HEK293 (cell line): ENCODE measurements around the gene IGSF11.

Experiments
- GLIS1 ChIP-seq: fragments of 450-650 bp; formaldehyde crosslinking; IDR thresholded peaks from 2 replicates; pipeline ENCODE4 v1.5.1; 2016; ENCODE audit warnings: missing biosample characterization, missing genetic modification characterization
- KLF1 ChIP-seq: fragments of 450-650 bp; formaldehyde crosslinking; IDR thresholded peaks from 2 replicates; pipeline ENCODE4 v1.5.1; 2016; ENCODE audit warnings: missing biosample characterization, missing genetic modification characterization
- ZFP3 ChIP-seq: fragments of 450-650 bp; formaldehyde crosslinking; IDR thresholded peaks from 2 replicates; pipeline ENCODE4 v1.5.1; 2016; ENCODE audit warnings: low read depth, missing biosample characterization, missing genetic modification characterization
- ZNF138 ChIP-seq: fragments of 450-650 bp; formaldehyde crosslinking; IDR thresholded peaks from 2 replicates; pipeline ENCODE4 v1.5.1; 2016; ENCODE audit warnings: missing biosample characterization, missing genetic modification characterization, borderline replicate concordance
- ZNF184 ChIP-seq: fragments of 450-650 bp; IDR thresholded peaks from 2 replicates; pipeline ENCODE4 v1.5.1; 2018; ENCODE audit warnings: missing biosample characterization, mild to moderate bottlenecking, missing genetic modification characterization
- ZNF37A ChIP-seq: fragments of 450-650 bp; IDR thresholded peaks from 2 replicates; pipeline ENCODE4 v1.5.1; 2018; ENCODE audit warnings: missing biosample characterization, missing genetic modification characterization
- ZNF621 ChIP-seq: fragments of 450-650 bp; formaldehyde crosslinking; IDR thresholded peaks from 2 replicates; pipeline ENCODE4 v1.5.1; 2017; ENCODE audit warnings: missing biosample characterization, missing genetic modification characterization
- TF ChIP-seq, protein P1 (sequence below): fragments of 450-650 bp; formaldehyde crosslinking; IDR thresholded peaks from 2 replicates; pipeline ENCODE4 v1.5.1; 2016; ENCODE audit warnings: missing biosample characterization, missing genetic modification characterization
- TF ChIP-seq, protein P2 (sequence below): fragments of 450-650 bp; formaldehyde crosslinking; IDR thresholded peaks from 2 replicates; pipeline ENCODE4 v1.5.1; 2016; ENCODE audit warnings: missing biosample characterization, missing genetic modification characterization

DNA sequence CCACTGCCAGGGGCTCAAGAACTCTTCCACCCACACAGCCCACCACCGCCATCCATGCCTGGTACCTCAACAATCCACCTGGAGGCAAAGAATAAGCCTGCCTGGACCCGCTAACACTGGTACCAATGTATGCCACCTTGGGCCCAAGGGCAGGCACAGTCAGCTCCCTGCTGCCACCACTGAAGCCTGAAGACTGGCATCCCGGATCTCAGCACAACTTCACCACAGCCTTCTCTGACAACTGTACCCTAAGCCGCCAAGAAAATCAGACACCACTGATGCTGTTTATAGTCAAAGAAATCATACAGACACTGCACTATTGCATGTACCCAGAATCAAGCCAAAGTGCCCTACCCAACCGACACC, 56.3 kb downstream of the IGSF11 start:
- TF ChIP-seq, protein P1, sequence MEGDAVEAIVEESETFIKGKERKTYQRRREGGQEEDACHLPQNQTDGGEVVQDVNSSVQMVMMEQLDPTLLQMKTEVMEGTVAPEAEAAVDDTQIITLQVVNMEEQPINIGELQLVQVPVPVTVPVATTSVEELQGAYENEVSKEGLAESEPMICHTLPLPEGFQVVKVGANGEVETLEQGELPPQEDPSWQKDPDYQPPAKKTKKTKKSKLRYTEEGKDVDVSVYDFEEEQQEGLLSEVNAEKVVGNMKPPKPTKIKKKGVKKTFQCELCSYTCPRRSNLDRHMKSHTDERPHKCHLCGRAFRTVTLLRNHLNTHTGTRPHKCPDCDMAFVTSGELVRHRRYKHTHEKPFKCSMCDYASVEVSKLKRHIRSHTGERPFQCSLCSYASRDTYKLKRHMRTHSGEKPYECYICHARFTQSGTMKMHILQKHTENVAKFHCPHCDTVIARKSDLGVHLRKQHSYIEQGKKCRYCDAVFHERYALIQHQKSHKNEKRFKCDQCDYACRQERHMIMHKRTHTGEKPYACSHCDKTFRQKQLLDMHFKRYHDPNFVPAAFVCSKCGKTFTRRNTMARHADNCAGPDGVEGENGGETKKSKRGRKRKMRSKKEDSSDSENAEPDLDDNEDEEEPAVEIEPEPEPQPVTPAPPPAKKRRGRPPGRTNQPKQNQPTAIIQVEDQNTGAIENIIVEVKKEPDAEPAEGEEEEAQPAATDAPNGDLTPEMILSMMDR = no peak
- TF ChIP-seq ZFP3 (no peak), ZNF621 (no peak), KLF1 (tag by site-specific recombination) (no peak), ZNF184 (tag by site-specific recombination) (no peak), ZNF37A (tag by site-specific recombination) (no peak), ZNF138 (tag by site-specific recombination) (no peak), GLIS1 (tag by site-specific recombination) (no peak)
- TF ChIP-seq, protein P2, sequence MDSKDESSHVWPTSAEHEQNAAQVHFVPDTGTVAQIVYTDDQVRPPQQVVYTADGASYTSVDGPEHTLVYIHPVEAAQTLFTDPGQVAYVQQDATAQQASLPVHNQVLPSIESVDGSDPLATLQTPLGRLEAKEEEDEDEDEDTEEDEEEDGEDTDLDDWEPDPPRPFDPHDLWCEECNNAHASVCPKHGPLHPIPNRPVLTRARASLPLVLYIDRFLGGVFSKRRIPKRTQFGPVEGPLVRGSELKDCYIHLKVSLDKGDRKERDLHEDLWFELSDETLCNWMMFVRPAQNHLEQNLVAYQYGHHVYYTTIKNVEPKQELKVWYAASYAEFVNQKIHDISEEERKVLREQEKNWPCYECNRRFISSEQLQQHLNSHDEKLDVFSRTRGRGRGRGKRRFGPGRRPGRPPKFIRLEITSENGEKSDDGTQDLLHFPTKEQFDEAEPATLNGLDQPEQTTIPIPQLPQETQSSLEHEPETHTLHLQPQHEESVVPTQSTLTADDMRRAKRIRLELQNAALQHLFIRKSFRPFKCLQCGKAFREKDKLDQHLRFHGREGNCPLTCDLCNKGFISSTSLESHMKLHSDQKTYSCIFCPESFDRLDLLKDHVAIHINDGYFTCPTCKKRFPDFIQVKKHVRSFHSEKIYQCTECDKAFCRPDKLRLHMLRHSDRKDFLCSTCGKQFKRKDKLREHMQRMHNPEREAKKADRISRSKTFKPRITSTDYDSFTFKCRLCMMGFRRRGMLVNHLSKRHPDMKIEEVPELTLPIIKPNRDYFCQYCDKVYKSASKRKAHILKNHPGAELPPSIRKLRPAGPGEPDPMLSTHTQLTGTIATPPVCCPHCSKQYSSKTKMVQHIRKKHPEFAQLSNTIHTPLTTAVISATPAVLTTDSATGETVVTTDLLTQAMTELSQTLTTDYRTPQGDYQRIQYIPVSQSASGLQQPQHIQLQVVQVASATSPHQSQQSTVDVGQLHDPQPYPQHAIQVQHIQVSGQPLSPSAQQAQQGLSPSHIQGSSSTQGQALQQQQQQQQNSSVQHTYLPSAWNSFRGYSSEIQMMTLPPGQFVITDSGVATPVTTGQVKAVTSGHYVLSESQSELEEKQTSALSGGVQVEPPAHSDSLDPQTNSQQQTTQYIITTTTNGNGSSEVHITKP (tag by site-specific recombination) = no peak
